Neural crest cell (in vitro differentiated cells): ENCODE data around the gene ZCCHC24. TPM values are rescaled to one million over a fixed set of nuclear protein-coding genes. Genes with fewer than 3 reads are reported as not detected.

Experiments used
- DNase-seq: peaks from one replicate; pipeline ENCODE4 v3.0.0; 2021; ENCODE audit warnings: low read depth, mixed read lengths, low spot score
- H3K27ac Mint-ChIP-seq: one replicate; pipeline ENCODE4 v1.8.0; 2021; ENCODE audit warnings: mild to moderate bottlenecking, mixed read lengths; ENCODE audit not compliant: unreplicated experiment
- H3K27me3 Mint-ChIP-seq: 2 replicates; pipeline ENCODE4 v1.8.0; 2021; ENCODE audit warnings: low read depth, mild to moderate bottlenecking, mixed read lengths
- H3K36me3 Mint-ChIP-seq: 2 replicates; pipeline ENCODE4 v1.8.0; 2021; ENCODE audit warnings: low read depth, mild to moderate bottlenecking, mixed read lengths
- H3K4me1 Mint-ChIP-seq: 2 replicates; pipeline ENCODE4 v1.8.0; 2021; ENCODE audit warnings: mixed read lengths
- H3K4me3 Mint-ChIP-seq: one replicate; pipeline ENCODE4 v1.8.0; 2021; ENCODE audit warnings: mild to moderate bottlenecking, mixed read lengths
- H3K9me3 Mint-ChIP-seq: 2 replicates; pipeline ENCODE4 v1.8.0; 2021; ENCODE audit warnings: mixed read lengths
- CTCF ChIP-seq: fragments of 200-600 bp; sonication (generic); conservative IDR thresholded peaks from 2 replicates; pipeline ENCODE4 v1.5.0; 2021; ENCODE audit warnings: antibody characterized with exemption, mild to moderate bottlenecking
- total RNA-seq: library from RNA; stranded (reverse); gene quantifications from 2 replicates; pipeline ENCODE4 v1.2.1, GENCODE V29; 2021

Gene ZCCHC24
- total RNA-seq, 1 donor from 2014 or later, result 26.5 TPM

GRCh38 chr10:79359816-79360498 is 85.5 kb downstream of the ZCCHC24 start:
- TF ChIP-seq CTCF, result no peak
- Mint-ChIP-seq H3K4me3 (no peak overlapping the region), H3K36me3 (peaks cover 13% of the 10 kb centered on the region), H3K27me3 (no peaks in the 10 kb centered on the region), H3K9me3 (peaks cover 3% of the 10 kb centered on the region), H3K27ac (no peak overlapping the region), H3K4me1 (no peaks in the 10 kb centered on the region)
- DNase-seq, result no peak

DNA sequence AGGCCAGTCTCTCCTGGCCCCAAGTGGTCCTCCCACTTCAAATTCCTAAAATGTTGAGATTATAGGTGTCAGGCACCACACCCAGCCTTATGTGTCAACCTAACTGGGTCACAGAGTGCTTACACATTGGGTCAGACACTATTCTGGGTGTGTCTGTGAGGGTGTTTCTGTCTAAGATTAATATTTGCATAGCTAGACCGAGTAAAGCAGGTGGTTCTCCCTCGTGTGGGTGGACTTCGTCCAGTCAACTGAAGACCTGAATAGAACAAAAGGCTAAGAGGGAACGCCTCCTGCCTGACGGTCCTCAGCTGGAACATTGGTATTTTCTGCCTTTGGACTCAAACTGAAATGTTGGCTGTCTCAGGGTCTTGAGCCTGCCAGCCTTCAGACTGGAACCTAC is 86.6 kb downstream of the ZCCHC24 start:
- Mint-ChIP-seq H3K36me3 (peaks cover 23% of the 10 kb centered on the region), H3K9me3 (peaks cover 3% of the 10 kb centered on the region), H3K27ac (no peak overlapping the region), H3K4me1 (no peaks in the 10 kb centered on the region), H3K27me3 (no peaks in the 10 kb centered on the region), H3K4me3 (no peak overlapping the region)
- no peak for TF ChIP-seq CTCF
- no peak for DNase-seq

DNA sequence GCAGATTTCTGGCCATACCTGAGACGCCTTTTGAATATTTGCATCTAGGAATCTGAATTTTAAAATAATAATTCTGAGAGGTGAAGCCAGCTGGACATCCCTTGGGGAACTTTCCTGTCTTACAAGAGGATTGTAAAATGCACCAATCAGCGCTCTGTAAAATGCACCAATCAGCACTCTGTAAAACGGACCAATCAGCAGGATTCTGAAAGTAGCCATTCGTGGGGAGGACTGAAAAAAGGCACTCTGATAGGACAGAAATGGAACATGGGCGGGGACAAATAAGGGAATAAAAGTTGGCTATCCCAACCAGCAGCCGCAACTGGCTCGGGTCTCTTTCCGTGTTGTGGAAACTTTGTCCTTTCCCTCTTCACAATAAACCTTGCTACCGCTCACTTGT is 88.2 kb downstream of the ZCCHC24 start:
- H3K27ac Mint-ChIP-seq, result no peak overlapping the region
- H3K4me1 Mint-ChIP-seq, result no peaks in the 10 kb centered on the region
- DNase-seq, result no peak

DNA sequence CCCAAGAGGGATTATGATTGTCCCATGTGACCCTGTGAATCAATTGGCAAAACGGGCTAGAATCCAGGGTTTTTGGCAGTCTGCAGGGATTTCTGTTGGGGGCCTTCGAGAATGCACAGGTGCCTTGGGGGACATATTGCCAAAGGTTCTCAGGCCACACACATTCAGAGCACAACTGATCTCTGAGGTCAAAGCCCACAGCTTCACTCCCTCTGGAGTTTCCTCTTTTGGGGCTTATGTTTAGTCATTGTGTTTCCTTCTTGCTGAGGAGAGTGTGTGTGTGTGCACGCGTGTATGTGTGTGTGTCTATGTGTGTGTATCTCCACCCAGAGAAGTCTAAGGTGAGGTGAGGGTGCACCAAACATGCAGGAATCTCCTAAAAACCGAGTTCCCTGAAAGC is 89.3 kb downstream of the ZCCHC24 start:
- DNase-seq, result no peak
- Mint-ChIP-seq H3K9me3 (peaks cover 3% of the 10 kb centered on the region), H3K27ac (no peak overlapping the region), H3K4me3 (no peak overlapping the region), H3K27me3 (no peaks in the 10 kb centered on the region), H3K4me1 (no peaks in the 10 kb centered on the region), H3K36me3 (peaks cover 36% of the 10 kb centered on the region)
- TF ChIP-seq CTCF, result no peak

More for the DNA sequence above, 88.2 kb downstream of the ZCCHC24 start:
- Mint-ChIP-seq H3K4me3 (no peak overlapping the region), H3K36me3 (peaks cover 36% of the 10 kb centered on the region), H3K27me3 (no peaks in the 10 kb centered on the region), H3K9me3 (peaks cover 3% of the 10 kb centered on the region)
- TF ChIP-seq CTCF, result no peak

DNA sequence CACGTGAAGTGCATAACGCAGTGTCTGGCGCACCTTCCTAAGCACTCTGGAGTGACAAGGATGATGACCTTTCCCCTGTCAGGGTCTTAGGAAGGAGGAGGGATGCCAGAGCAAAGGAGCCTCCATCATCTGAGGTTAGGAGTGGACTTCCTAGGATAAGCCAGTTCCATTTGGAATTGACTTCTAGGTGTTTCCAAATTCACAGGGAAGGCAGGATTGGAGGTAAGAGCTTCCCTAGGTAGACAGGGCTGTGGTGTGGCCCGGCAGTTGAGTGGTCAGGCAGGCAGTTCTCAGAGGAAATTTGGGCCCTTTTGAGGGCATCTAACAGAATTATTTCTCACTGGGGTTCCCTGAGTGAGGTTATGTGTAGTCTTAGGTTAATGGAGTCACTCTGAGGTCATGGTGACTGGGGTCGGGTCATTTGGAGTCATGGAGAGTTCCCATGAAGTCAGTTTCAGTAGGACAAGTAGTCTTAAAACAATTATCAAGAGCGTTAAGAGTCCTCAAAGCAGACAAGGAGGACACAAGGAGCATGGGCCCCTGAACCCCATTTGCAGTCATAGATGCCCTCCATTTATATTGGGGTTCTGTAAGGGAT is 89.9 kb downstream of the ZCCHC24 start:
- Mint-ChIP-seq H3K36me3 (peaks cover 36% of the 10 kb centered on the region), H3K9me3 (no peaks in the 10 kb centered on the region), H3K4me3 (no peak overlapping the region), H3K27me3 (no peaks in the 10 kb centered on the region), H3K27ac (no peak overlapping the region), H3K4me1 (no peaks in the 10 kb centered on the region)
- no peak for DNase-seq
- no peak for TF ChIP-seq CTCF
